ENCODE measurements around the gene LGR5. TPM values are rescaled to one million over a fixed set of nuclear protein-coding genes. Genes with fewer than 3 reads are reported as not detected.
A peak's percentile ranks its signal among the peaks of the same experiment; 100 is the strongest.

Gene LGR5
- total RNA-seq, 1 experiment from 2014 or later, result not detected

- no peak for TF ChIP-seq CTCF (IDR thresholded peaks at IDR 0.05 in 2 of 3, conservative IDR thresholded peaks at IDR 0.05 in 1 of 3; ENCODE audit: borderline replicate concordance in 1 of 3, insufficient read depth in 1 of 3, low read depth in 2 of 3, low read length in 2 of 3)
These were observed 153.2 kb downstream of the LGR5 start (continued) for GRCh38 chr12:71592841-71593240.

GRCh38 chr12:71594214-71594948, 154.8 kb downstream of the LGR5 start:
- Histone ChIP-seq H4K20me1 (ENCODE audit: insufficient read depth) (no peaks in the 10 kb centered on the region), H3K79me2 (ENCODE audit: insufficient read depth, low read length) (no peaks in the 10 kb centered on the region), H3K4me2 (ENCODE audit: low read length) (peak overlapping the region; percentile 40; the same call in 1 of the 2 replicates), H3K27me3 (ENCODE audit: insufficient read depth, low read length) (no peaks in the 10 kb centered on the region), H3K9me3 (ENCODE audit: control insufficient read depth in 1 of 2, insufficient read depth in 1 of 2, low read depth in 1 of 2, low read length in 2 of 2) (no peaks in the 10 kb centered on the region), H3K27ac (ENCODE audit: low read depth, low read length) (no peak overlapping the region), H3K36me3 (ENCODE audit: control insufficient read depth in 1 of 2, insufficient read depth in 2 of 2, low read length in 2 of 2) (no peaks in the 10 kb centered on the region), H3K9me2 (ENCODE audit: insufficient read depth) (no peaks in the 10 kb centered on the region; the same call in 1 of the 2 replicates), H3K4me3 (replicated peaks in 1 of 2; ENCODE audit: low read depth in 1 of 2, low read length in 2 of 2) (no peak overlapping the region), H3K4me1 (ENCODE audit: control insufficient read depth in 1 of 2, insufficient read depth in 2 of 2, low read length in 2 of 2) (peaks cover 0 to 6% of the 10 kb centered on the region in 2 experiments; a peak in 1 of 4 replicates), H2AFZ (ENCODE audit: low read depth, low read length, poor library complexity, severe bottlenecking) (peak overlapping the region; percentile 95), H3K9ac (ENCODE audit: low read length) (no peak overlapping the region)
- ChIA-PET RAD21 (ENCODE audit: low non-redundant PET in 1 of 2, low total read pairs in 2 of 2, uncharacterized antibody in 2 of 2, unreplicated experiment in 2 of 2) (no interaction called here), POLR2A (no interaction called here), CTCF (interaction anchor here (0.8 kb wide), 1 partner anchor 9 kb away, joined by 3 read pairs; no protein-coding TSS in a partner anchor)
- no TSS peak for BruUV-seq (replicated peaks)
- intact Hi-C loops (cut with micrococcal nuclease), result no loop called here
- peak; percentile 66 for ATAC-seq
- TF ChIP-seq EZH2phosphoT487 (IDR thresholded peaks at IDR 0.05; ENCODE audit: borderline replicate concordance), result no peak
- no peak for TF ChIP-seq YY1 (IDR thresholded peaks at IDR 0.05; ENCODE audit: extremely low read depth, insufficient replicate concordance, low read depth, low read length)
- TF ChIP-seq TCF7L2 (IDR thresholded peaks at IDR 0.05; ENCODE audit: borderline replicate concordance, extremely low read depth, insufficient read depth, insufficient read length), result no peak
- TF ChIP-seq POLR2AphosphoS5 (IDR thresholded peaks at IDR 0.05; ENCODE audit: low read depth, low read length), result peak; percentile 44; the same call in 1 of the 2 replicates
- no peak for TF ChIP-seq EGR1 (IDR thresholded peaks at IDR 0.05; ENCODE audit: low read depth)
- no peak for TF ChIP-seq FOSL1 (IDR thresholded peaks at IDR 0.05; ENCODE audit: low read depth)
- TF ChIP-seq RAD21 (IDR thresholded peaks at IDR 0.05; ENCODE audit: low read depth), result 0 out of 2 replicates have a peak, but pooled peaks have one; percentile 4
- peak; percentile 10 for DNase-seq (ENCODE audit: low read depth, low spot score)
